KOPT-K1 (cell line): ENCODE data around the gene TRPV5.

Experiments
- H3K27ac ChIP-seq: fragments of 200-600 bp; sonication (generic); 2 replicates; pipeline ENCODE4 v1.5.1; 2016; ENCODE audit warnings: antibody characterized with exemption, mild to moderate bottlenecking, low read depth, low read length; ENCODE audit not compliant: poor library complexity, severe bottlenecking
- H3K36me3 ChIP-seq: fragments of 200-600 bp; sonication (generic); 2 replicates; pipeline ENCODE4 v1.5.1; 2017; ENCODE audit warnings: antibody characterized with exemption, mild to moderate bottlenecking, low read length, moderate library complexity; ENCODE audit not compliant: insufficient read depth
- H3K9me3 ChIP-seq: fragments of 200-600 bp; sonication (generic); 2 replicates; pipeline ENCODE4 v1.5.1; 2017; ENCODE audit warnings: antibody characterized with exemption, low read length, mild to moderate bottlenecking; ENCODE audit not compliant: insufficient read depth, poor library complexity, severe bottlenecking

Gene TRPV5

GRCh38 chr7:142954680-142955268 is 21.2 kb upstream of the TRPV5 start:
- H3K36me3 ChIP-seq = no peaks in the 10 kb centered on the region
- H3K9me3 ChIP-seq = peaks cover 23% of the 10 kb centered on the region

GRCh38 chr7:142950235-142950634 is 16.7 kb upstream of the TRPV5 start:
- no peaks in the 10 kb centered on the region for H3K36me3 ChIP-seq
- H3K27ac ChIP-seq = no peak overlapping the region
- H3K9me3 ChIP-seq = peaks cover 12% of the 10 kb centered on the region

More at GRCh38 chr7:142954680-142955268, 21.2 kb upstream of the TRPV5 start:
- H3K27ac ChIP-seq = no peak overlapping the region

GRCh38 chr7:142948603-142949002 is 15.1 kb upstream of the TRPV5 start:
- no peak overlapping the region for H3K27ac ChIP-seq
- no peaks in the 10 kb centered on the region for H3K36me3 ChIP-seq
- H3K9me3 ChIP-seq = no peaks in the 10 kb centered on the region

- Histone ChIP-seq H3K9me3 (no peaks in the 10 kb centered on the region), H3K36me3 (no peaks in the 10 kb centered on the region), H3K27ac (no peak overlapping the region)
These were observed 11.5 kb upstream of the TRPV5 start for GRCh38 chr7:142945001-142945400.

GRCh38 chr7:142943706-142944268 is 10.2 kb upstream of the TRPV5 start:
- H3K27ac ChIP-seq = no peak overlapping the region
- no peaks in the 10 kb centered on the region for H3K9me3 ChIP-seq
- no peaks in the 10 kb centered on the region for H3K36me3 ChIP-seq

GRCh38 chr7:142942746-142943145 is 9.2 kb upstream of the TRPV5 start:
- Histone ChIP-seq H3K9me3 (no peaks in the 10 kb centered on the region), H3K36me3 (no peaks in the 10 kb centered on the region), H3K27ac (no peak overlapping the region)

GRCh38 chr7:142941541-142941940 is 8.0 kb upstream of the TRPV5 start:
- H3K36me3 ChIP-seq = no peaks in the 10 kb centered on the region
- no peaks in the 10 kb centered on the region for H3K9me3 ChIP-seq
- H3K27ac ChIP-seq = no peak overlapping the region

- Histone ChIP-seq H3K36me3 (no peaks in the 10 kb centered on the region), H3K9me3 (no peaks in the 10 kb centered on the region), H3K27ac (no peak overlapping the region)
These were observed 7.5 kb upstream of the TRPV5 start for GRCh38 chr7:142940966-142941535.

GRCh38 chr7:142939226-142939910 is 5.8 kb upstream of the TRPV5 start, which contains the start of gene LLCFC1:
LLCFC1 (plus strand) TSS chr7:142939484; CDS start chr7:142939622, 138 bp downstream.
- Histone ChIP-seq H3K36me3 (no peaks in the 10 kb centered on the region), H3K9me3 (no peaks in the 10 kb centered on the region), H3K27ac (no peak within 1 kb of the TSS)

GRCh38 chr7:142938611-142939010 is 5.1 kb upstream of the TRPV5 start:
- Histone ChIP-seq H3K27ac (no peak overlapping the region), H3K36me3 (no peaks in the 10 kb centered on the region), H3K9me3 (no peaks in the 10 kb centered on the region)

- Histone ChIP-seq H3K9me3 (no peaks in the 10 kb centered on the region), H3K36me3 (no peaks in the 10 kb centered on the region), H3K27ac (no peak overlapping the region)
These were observed 2.5 kb upstream of the TRPV5 start for GRCh38 chr7:142935941-142936565.

GRCh38 chr7:142934056-142934455 is 510 bp upstream of the TRPV5 start:
- H3K27ac ChIP-seq = no peak overlapping the region
- H3K9me3 ChIP-seq = no peaks in the 10 kb centered on the region
- H3K36me3 ChIP-seq = no peaks in the 10 kb centered on the region

- Histone ChIP-seq H3K9me3 (no peaks in the 10 kb centered on the region), H3K27ac (no peak overlapping the region), H3K36me3 (no peaks in the 10 kb centered on the region)
These were observed 462 bp downstream of the TRPV5 start for GRCh38 chr7:142933092-142933475.

GRCh38 chr7:142932386-142933091 is 1.0 kb downstream of the TRPV5 start:
- Histone ChIP-seq H3K36me3 (no peaks in the 10 kb centered on the region), H3K9me3 (no peaks in the 10 kb centered on the region), H3K27ac (no peak overlapping the region)
